ENCODE data around the gene ARHGAP1.

DNA sequence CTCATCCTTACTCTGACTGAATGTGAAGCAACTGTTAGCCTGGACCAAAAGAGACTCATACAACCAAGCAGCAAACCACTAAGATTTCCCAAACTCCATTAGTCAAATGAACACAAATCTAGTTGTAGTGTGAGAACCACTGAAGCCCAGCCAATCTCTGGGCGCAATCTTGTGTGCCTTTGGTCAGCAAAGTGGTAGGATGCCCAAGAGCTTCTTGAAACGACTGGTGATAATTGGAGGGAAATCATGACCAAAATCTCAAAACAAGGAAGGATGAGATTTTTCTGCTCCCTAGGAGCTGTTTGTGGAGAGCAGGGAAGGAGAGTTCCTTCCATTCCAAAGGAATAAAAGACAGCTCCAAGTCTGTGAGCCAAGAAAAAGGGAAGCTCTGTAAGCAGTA lies 42.6 kb upstream of the ARHGAP1 start:
- no peak for TF ChIP-seq POLR2A (IDR thresholded peaks at IDR 0.05)
- TF ChIP-seq, protein P1, sequence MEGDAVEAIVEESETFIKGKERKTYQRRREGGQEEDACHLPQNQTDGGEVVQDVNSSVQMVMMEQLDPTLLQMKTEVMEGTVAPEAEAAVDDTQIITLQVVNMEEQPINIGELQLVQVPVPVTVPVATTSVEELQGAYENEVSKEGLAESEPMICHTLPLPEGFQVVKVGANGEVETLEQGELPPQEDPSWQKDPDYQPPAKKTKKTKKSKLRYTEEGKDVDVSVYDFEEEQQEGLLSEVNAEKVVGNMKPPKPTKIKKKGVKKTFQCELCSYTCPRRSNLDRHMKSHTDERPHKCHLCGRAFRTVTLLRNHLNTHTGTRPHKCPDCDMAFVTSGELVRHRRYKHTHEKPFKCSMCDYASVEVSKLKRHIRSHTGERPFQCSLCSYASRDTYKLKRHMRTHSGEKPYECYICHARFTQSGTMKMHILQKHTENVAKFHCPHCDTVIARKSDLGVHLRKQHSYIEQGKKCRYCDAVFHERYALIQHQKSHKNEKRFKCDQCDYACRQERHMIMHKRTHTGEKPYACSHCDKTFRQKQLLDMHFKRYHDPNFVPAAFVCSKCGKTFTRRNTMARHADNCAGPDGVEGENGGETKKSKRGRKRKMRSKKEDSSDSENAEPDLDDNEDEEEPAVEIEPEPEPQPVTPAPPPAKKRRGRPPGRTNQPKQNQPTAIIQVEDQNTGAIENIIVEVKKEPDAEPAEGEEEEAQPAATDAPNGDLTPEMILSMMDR (IDR thresholded peaks at IDR 0.05) = no peak

Measured in thyroid gland (tissue), 4 donors.